Lung (tissue), 12 donors: ENCODE data around the gene TBX6. TPM values are rescaled to one million over a fixed set of nuclear protein-coding genes. Genes with fewer than 3 reads are reported as not detected.
A peak's percentile ranks its signal among the peaks of the same experiment; 100 is the strongest.

ENCODE experiments used
- ATAC-seq: fragments of 200-7000 bp; cut with Tn5 transposase; one replicate; pipeline ENCODE4 v1.9.1; 2020; ENCODE audit warnings: moderate number of reproducible peaks; ENCODE audit not compliant: insufficient read depth, low FRiP score
- DNase-seq, 3 donors: peaks; one replicate each; pipeline ENCODE4 v3.0.0-alpha.2; 2013 to 2017
- H3K27ac ChIP-seq, 2 donors: one replicate each; pipeline ENCODE4 v1.5.1; 2013; ENCODE audit warnings: mild to moderate bottlenecking in 2 of 2, moderate library complexity in 2 of 2, control low read depth in 1 of 2, inconsistent platforms in 1 of 2, low read depth in 1 of 2, low read length in 1 of 2
- H3K27me3 ChIP-seq, 3 donors: one replicate each; pipeline ENCODE4 v1.5.1; 2013; ENCODE audit warnings: low read length in 2 of 3; ENCODE audit not compliant: control insufficient read depth in 3 of 3, insufficient read depth in 3 of 3
- H3K36me3 ChIP-seq, 4 donors: one replicate each; pipeline ENCODE4 v1.5.1; 2013; ENCODE audit warnings: low read length in 4 of 4, mild to moderate bottlenecking in 1 of 4, moderate library complexity in 1 of 4; ENCODE audit not compliant: control insufficient read depth in 4 of 4, insufficient read depth in 4 of 4
- H3K4me1 ChIP-seq, 5 donors: one replicate each; pipeline ENCODE4 v1.5.1; 2013; ENCODE audit warnings: low read length in 5 of 5, mild to moderate bottlenecking in 2 of 5, moderate library complexity in 1 of 5; ENCODE audit not compliant: control insufficient read depth in 5 of 5, insufficient read depth in 5 of 5
- H3K4me3 ChIP-seq: one replicate; pipeline ENCODE4 v1.5.1; 2013; ENCODE audit warnings: mild to moderate bottlenecking, control low read depth, moderate library complexity
- H3K9ac ChIP-seq, 2 donors: one replicate each; pipeline ENCODE4 v1.5.1; 2013; ENCODE audit warnings: low read length in 2 of 2, control low read depth in 1 of 2; ENCODE audit not compliant: insufficient read depth in 1 of 2
- H3K9me3 ChIP-seq, 4 donors: one replicate each; pipeline ENCODE4 v1.5.1; 2013; ENCODE audit warnings: low read length in 3 of 4, mild to moderate bottlenecking in 1 of 4, moderate library complexity in 1 of 4; ENCODE audit not compliant: control insufficient read depth in 4 of 4, insufficient read depth in 3 of 4
- WGBS, 2 donors: extraction: QIAGEN DNeasy Blood & Tissue Kit; methylation state at CpG; one replicate each; pipeline ENCODE4 v1.1.7; 2013; 5-methylcytosine and 5-hydroxymethylcytosine counted together
- polyA plus RNA-seq, 2 donors: library from polyadenylated mRNA; stranded (reverse); fragments of 200-250 nt; gene quantifications; one replicate each; pipeline ENCODE4 v1.2.1, GENCODE V29; 2013
- total RNA-seq, 2 donors: library from RNA; depleted of rRNA in 1 of 2; stranded (reverse); fragments of >200 nt in 1 of 2; gene quantifications; one replicate each; pipeline ENCODE4 v1.2.1, GENCODE V29; 2014 to 2021
- TF ChIP-seq, protein P1 (sequence below): IDR thresholded peaks from 2 replicates; pipeline ENCODE4 v1.5.1; 2012; ENCODE audit warnings: mild to moderate bottlenecking; ENCODE audit errors: control extremely low read depth, extremely low read depth
- donor health status: control.
- donor health status: control.
- donor health status: Bipolar disorder and iron deficiency.
- donor health status: healthy.
- donor health status: DM: yes; HTN: yes; CAD: no.

The TBX6 gene
- total and polyA plus RNA-seq, 4 donors: 0.60 to 1.7 (median 1.3) TPM

DNA sequence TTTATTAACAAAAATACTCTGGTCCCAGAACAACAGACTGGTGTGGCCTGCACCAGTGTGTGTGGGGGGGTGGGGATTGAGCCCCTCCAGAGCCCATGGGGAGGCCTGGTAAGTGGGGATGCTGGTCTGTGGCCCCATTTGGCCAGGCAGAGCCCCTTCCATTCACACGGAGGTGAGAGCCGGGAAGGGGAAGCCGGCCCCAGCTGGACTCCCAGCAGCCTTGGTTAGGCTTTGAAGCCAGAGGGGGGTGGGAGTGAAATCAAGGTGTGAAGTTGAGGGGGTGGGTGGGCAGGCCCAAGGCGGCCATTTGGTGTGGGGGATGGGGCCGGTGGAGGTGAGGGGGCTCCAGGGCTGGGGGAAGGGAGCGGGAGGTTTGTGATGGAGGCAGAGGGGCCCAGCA, 5.9 kb downstream of the TBX6 start:
- H3K4me1 ChIP-seq: no peaks in the 10 kb centered on the region
- no peak overlapping the region for H3K27ac ChIP-seq
- H3K9me3 ChIP-seq: no peaks in the 10 kb centered on the region
- TF ChIP-seq, protein P1, sequence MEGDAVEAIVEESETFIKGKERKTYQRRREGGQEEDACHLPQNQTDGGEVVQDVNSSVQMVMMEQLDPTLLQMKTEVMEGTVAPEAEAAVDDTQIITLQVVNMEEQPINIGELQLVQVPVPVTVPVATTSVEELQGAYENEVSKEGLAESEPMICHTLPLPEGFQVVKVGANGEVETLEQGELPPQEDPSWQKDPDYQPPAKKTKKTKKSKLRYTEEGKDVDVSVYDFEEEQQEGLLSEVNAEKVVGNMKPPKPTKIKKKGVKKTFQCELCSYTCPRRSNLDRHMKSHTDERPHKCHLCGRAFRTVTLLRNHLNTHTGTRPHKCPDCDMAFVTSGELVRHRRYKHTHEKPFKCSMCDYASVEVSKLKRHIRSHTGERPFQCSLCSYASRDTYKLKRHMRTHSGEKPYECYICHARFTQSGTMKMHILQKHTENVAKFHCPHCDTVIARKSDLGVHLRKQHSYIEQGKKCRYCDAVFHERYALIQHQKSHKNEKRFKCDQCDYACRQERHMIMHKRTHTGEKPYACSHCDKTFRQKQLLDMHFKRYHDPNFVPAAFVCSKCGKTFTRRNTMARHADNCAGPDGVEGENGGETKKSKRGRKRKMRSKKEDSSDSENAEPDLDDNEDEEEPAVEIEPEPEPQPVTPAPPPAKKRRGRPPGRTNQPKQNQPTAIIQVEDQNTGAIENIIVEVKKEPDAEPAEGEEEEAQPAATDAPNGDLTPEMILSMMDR: no peak
- no peak overlapping the region for H3K4me3 ChIP-seq
- WGBS, 2 donors: 82 to 84% methylated on average over 6 of the region's 6 CpGs
- H3K9ac ChIP-seq: no peak overlapping the region
- DNase-seq (no peak), ATAC-seq (no peak)
- H3K36me3 ChIP-seq: peaks cover 20 to 49% (median 29%) of the 10 kb centered on the region in 4 donors
- H3K27me3 ChIP-seq: no peaks in the 10 kb centered on the region

DNA sequence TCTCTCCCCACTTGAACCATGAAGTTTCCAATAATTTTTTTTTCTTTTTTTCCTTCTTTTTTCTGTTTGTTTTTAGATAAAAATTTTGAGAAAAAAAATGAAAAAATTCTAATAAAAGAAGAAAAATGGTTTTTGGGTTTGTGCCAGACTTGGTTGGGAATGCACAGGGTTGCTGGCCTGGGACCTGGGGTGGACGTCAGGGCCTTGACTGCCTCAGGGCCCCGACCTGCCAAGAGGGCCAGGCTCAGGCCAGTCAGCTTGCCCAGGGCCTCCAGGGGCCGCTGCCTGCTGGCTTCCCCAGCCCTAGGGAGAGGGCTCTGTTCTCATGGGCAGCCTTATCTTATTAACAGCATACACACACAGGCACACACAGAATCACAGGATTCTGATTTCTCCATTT, 6.5 kb downstream of the TBX6 start:
- Histone ChIP-seq H3K36me3 (peaks cover 21 to 50% (median 32%) of the 10 kb centered on the region in 4 donors), H3K4me3 (no peak overlapping the region), H3K27me3 (no peaks in the 10 kb centered on the region), H3K9ac (no peak overlapping the region), H3K9me3 (no peaks in the 10 kb centered on the region), H3K4me1 (no peaks in the 10 kb centered on the region), H3K27ac (no peak overlapping the region)
- DNase-seq (no peak), ATAC-seq (no peak)
- TF ChIP-seq, protein P1: no peak
- 76 to 85% methylated on average over 3 of the region's 3 CpGs for WGBS, 2 donors

DNA sequence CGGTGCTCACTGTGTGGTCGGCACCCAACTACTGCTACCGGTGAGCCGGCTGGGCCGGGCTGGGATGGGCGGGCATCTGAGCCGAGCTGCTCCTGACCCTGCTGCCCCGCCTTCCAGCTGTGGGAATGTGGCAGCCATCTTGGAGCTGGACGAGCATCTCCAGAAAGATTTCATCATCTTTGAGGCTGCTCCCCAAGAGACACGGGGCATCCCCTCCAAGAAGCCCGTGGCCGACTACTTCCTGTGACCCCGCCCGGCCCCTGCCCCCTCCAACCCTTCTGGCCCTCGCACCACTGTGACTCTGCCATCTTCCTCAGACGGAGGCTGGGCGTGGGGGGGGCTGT, 6.9 kb downstream of the TBX6 start:
- TF ChIP-seq, protein P1: no peak
- no peaks in the 10 kb centered on the region for H3K27me3 ChIP-seq
- WGBS, 2 donors: 62 to 65% methylated on average over 17 of the region's 17 CpGs
- H3K4me1 ChIP-seq: no peaks in the 10 kb centered on the region
- peaks cover 21 to 52% (median 36%) of the 10 kb centered on the region in 4 donors for H3K36me3 ChIP-seq
- DNase-seq (no peak), ATAC-seq (no peak)
- H3K9me3 ChIP-seq: no peaks in the 10 kb centered on the region
- H3K4me3 ChIP-seq: no peak overlapping the region
- H3K9ac ChIP-seq: no peak overlapping the region
- H3K27ac ChIP-seq: no peak overlapping the region

DNA sequence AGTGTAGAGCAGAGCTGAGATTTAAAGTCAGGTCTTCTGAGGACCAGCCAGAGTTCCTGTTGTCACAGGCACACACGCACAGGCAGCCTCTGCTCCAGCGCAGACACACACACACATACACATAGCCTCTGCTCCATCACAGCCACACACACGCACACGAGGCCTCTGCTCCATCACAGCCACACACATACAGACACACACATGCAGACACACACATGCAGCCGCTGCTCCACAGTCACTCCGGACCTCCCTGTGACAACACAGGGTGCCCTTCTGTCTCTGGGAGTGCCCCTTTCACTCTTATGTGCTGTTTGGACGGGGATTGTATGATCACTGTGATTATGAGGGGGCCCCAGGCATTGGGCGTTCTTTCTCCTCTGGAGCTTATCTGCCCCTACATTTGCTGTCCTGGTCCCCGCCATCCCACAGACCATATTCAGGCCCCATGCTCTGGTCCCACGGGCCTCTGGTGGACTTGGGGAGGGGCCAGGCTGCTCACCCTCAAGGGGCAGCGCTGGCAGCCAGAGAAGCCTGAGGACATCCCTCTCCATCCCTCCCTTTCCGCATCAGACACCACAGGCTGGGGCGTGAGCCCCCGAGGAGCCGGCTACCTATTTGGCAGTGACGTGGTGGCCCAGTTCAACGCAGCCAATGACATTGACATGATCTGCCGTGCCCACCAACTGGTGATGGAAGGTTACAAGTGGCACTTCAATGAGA, 7.5 kb downstream of the TBX6 start:
- Histone ChIP-seq H3K4me3 (no peak overlapping the region), H3K9ac (no peak overlapping the region), H3K9me3 (no peaks in the 10 kb centered on the region), H3K4me1 (no peaks in the 10 kb centered on the region), H3K27me3 (no peaks in the 10 kb centered on the region), H3K36me3 (peaks cover 21 to 57% (median 38%) of the 10 kb centered on the region in 4 donors), H3K27ac (peak overlapping the region in 1 of 2 donors; percentile 10)
- ATAC-seq (peak; percentile 10), DNase-seq (no peak)
- TF ChIP-seq, protein P1: no peak
- 82 to 91% methylated on average over 18 of the region's 18 CpGs for WGBS, 2 donors
